Activated naive CD4-positive, alpha-beta T cell treated with anti-CD3 and anti-CD28 coated beads, Interleukin-2, amount 50 U/mL, for 72 hours (primary cell): ENCODE measurements around the gene COL8A2. TPM values are rescaled to one million over a fixed set of nuclear protein-coding genes. Genes with fewer than 3 reads are reported as not detected.

Source experiments
- ATAC-seq, 2 donors: fragments of 150-1000 bp; cut with Tn5 transposase; 2 replicates each; pipeline ENCODE4 v1.10.0; 2021; ENCODE audit warnings: mild to moderate bottlenecking in 2 of 2, moderate library complexity in 2 of 2
- DNase-seq, 2 donors: peaks; one replicate each; pipeline ENCODE4 v3.0.0; 2021 to 2022; ENCODE audit warnings: low spot score in 2 of 2
- H3K27ac Mint-ChIP-seq, 2 donors: one replicate each; pipeline ENCODE4 v1.8.0; 2022; ENCODE audit warnings: mild to moderate bottlenecking in 2 of 2, mixed read lengths in 2 of 2
- H3K36me3 Mint-ChIP-seq, 2 donors: one replicate each; pipeline ENCODE4 v1.8.0; 2022; ENCODE audit warnings: mixed read lengths in 2 of 2
- H3K9me3 Mint-ChIP-seq, 2 donors: one replicate each; pipeline ENCODE4 v1.8.0; 2022; ENCODE audit warnings: mixed read lengths in 2 of 2
- total RNA-seq, 2 donors: library from RNA; stranded (reverse); gene quantifications; one replicate each; pipeline ENCODE4 v1.2.3, GENCODE V29; 2022

Gene COL8A2
- total RNA-seq, 2 donors from 2014 or later, result 0.11 to 0.23 TPM

- Mint-ChIP-seq H3K36me3 (no peaks in the 10 kb centered on the region), H3K27ac (no peak overlapping the region), H3K9me3 (no peaks in the 10 kb centered on the region)
- ATAC-seq (no peak), DNase-seq (no peak)
Observed at GRCh38 chr1:36080236-36080635, 44.8 kb downstream of the COL8A2 start.

GRCh38 chr1:36076979-36077573 is 47.9 kb downstream of the COL8A2 start:
- DNase-seq (no peak), ATAC-seq (no peak)
- Mint-ChIP-seq H3K36me3 (no peaks in the 10 kb centered on the region), H3K27ac (no peak overlapping the region), H3K9me3 (no peaks in the 10 kb centered on the region)

- DNase-seq (no peak), ATAC-seq (no peak)
- Mint-ChIP-seq H3K27ac (no peak overlapping the region), H3K9me3 (no peaks in the 10 kb centered on the region), H3K36me3 (no peaks in the 10 kb centered on the region)
Observed at GRCh38 chr1:36070349-36070748, 54.7 kb downstream of the COL8A2 start.

GRCh38 chr1:36068866-36069265 is 56.2 kb downstream of the COL8A2 start:
- H3K9me3 Mint-ChIP-seq, result no peaks in the 10 kb centered on the region
- ATAC-seq (no peak), DNase-seq (no peak)
- no peaks in the 10 kb centered on the region for H3K36me3 Mint-ChIP-seq
- H3K27ac Mint-ChIP-seq, result no peak overlapping the region

- H3K36me3 Mint-ChIP-seq, result no peaks in the 10 kb centered on the region
- no peak overlapping the region for H3K27ac Mint-ChIP-seq
- DNase-seq, result no peak
- H3K9me3 Mint-ChIP-seq, result no peaks in the 10 kb centered on the region
- no peak for ATAC-seq
Observed at GRCh38 chr1:36067871-36068270, 57.2 kb downstream of the COL8A2 start.

- no peak for DNase-seq
- no peak overlapping the region for H3K27ac Mint-ChIP-seq
- no peak for ATAC-seq
- H3K9me3 Mint-ChIP-seq, result no peaks in the 10 kb centered on the region
- H3K36me3 Mint-ChIP-seq, result no peaks in the 10 kb centered on the region
Observed at GRCh38 chr1:36062315-36062714, 62.7 kb downstream of the COL8A2 start.

GRCh38 chr1:36055706-36056105 is 69.3 kb downstream of the COL8A2 start:
- DNase-seq (no peak), ATAC-seq (no peak)
- no peaks in the 10 kb centered on the region for H3K36me3 Mint-ChIP-seq

GRCh38 chr1:36053978-36054377 is 71.0 kb downstream of the COL8A2 start:
- DNase-seq (no peak), ATAC-seq (no peak)
- no peaks in the 10 kb centered on the region for H3K9me3 Mint-ChIP-seq
- no peak overlapping the region for H3K27ac Mint-ChIP-seq
- H3K36me3 Mint-ChIP-seq, result no peaks in the 10 kb centered on the region

More at GRCh38 chr1:36055706-36056105, 69.3 kb downstream of the COL8A2 start:
- Mint-ChIP-seq H3K27ac (no peak overlapping the region), H3K9me3 (no peaks in the 10 kb centered on the region)

- Mint-ChIP-seq H3K27ac (no peak overlapping the region), H3K9me3 (peaks cover 0 to 4% of the 10 kb centered on the region in 2 donors), H3K36me3 (peaks cover 14 to 18% of the 10 kb centered on the region in 2 donors)
- ATAC-seq, result no peak
- no peak for DNase-seq
Observed at GRCh38 chr1:36051821-36052220, 73.2 kb downstream of the COL8A2 start.

Other genes with a start within 250 kb of the COL8A2 start
- gene AGO1, start 242.0 kb downstream of the COL8A2 start, total RNA-seq, result 10 to 100 TPM; 31.6 to 35.4 TPM
- 10 to 100 TPM; 32.9 to 43.6 TPM for gene AGO3, start 194.1 kb downstream of the COL8A2 start, total RNA-seq
- gene TEKT2, start 41.1 kb downstream of the COL8A2 start, total RNA-seq, result under 1 TPM in 1 of 2 donors, not detected in 1; 0.27 TPM
- gene ADPRS, start 36.3 kb downstream of the COL8A2 start, total RNA-seq, result 10 to 100 TPM; 19.5 to 48.3 TPM
- 10 to 100 TPM; 43.7 to 55.3 TPM for gene TRAPPC3, start 24.3 kb upstream of the COL8A2 start, total RNA-seq
- 100 to 1,000 TPM; 112 to 169 TPM for gene MAP7D1, start 30.9 kb upstream of the COL8A2 start, total RNA-seq
- 100 to 1,000 TPM in 1 of 2 donors, 10 to 100 TPM in 1; 96.2 to 153 TPM for gene THRAP3, start 99.2 kb upstream of the COL8A2 start, total RNA-seq
- 10 to 100 TPM in 1 of 2 donors, 1 to 10 TPM in 1; 4.4 to 47.1 TPM for gene SH3D21, start 181.1 kb upstream of the COL8A2 start, total RNA-seq
- 1 to 10 TPM; 2.0 to 4.2 TPM for gene EVA1B, start 198.4 kb upstream of the COL8A2 start, total RNA-seq